Endodermal cell (in vitro differentiated cells): ENCODE measurements around the gene CRELD2. TPM values are rescaled to one million over a fixed set of nuclear protein-coding genes. Genes with fewer than 3 reads are reported as not detected.

Source experiments
- DNase-seq: peaks from one replicate; pipeline ENCODE4 v3.0.0-alpha.2; 2017
- H3K27ac ChIP-seq: 2 replicates; pipeline ENCODE4 v1.5.1; 2013; ENCODE audit warnings: mild to moderate bottlenecking, low read depth, low read length, moderate library complexity
- H3K27me3 ChIP-seq: 2 replicates; pipeline ENCODE4 v1.6.1; 2013; ENCODE audit warnings: mild to moderate bottlenecking, low read length, moderate library complexity; ENCODE audit not compliant: insufficient read depth, control insufficient read depth, poor library complexity, severe bottlenecking
- H3K36me3 ChIP-seq: 2 replicates; pipeline ENCODE4 v1.7.0; 2013; ENCODE audit warnings: mild to moderate bottlenecking, low read length, moderate library complexity; ENCODE audit not compliant: control insufficient read depth, insufficient read depth
- H3K4me1 ChIP-seq: one replicate; pipeline ENCODE4 v1.7.0; 2013; ENCODE audit warnings: low read length; ENCODE audit not compliant: control insufficient read depth, insufficient read depth
- H3K4me3 ChIP-seq: 2 replicates; pipeline ENCODE4 v1.5.1; 2013; ENCODE audit warnings: mild to moderate bottlenecking, low read length, moderate library complexity
- H3K9ac ChIP-seq: 2 replicates; pipeline ENCODE4 v1.6.1; 2013; ENCODE audit warnings: mild to moderate bottlenecking, low read length, moderate library complexity; ENCODE audit not compliant: poor library complexity, severe bottlenecking; ENCODE audit errors: extremely low read depth
- H3K9me3 ChIP-seq: 2 replicates; pipeline ENCODE4 v1.6.1; 2013; ENCODE audit warnings: mild to moderate bottlenecking, low read length, moderate library complexity; ENCODE audit not compliant: control insufficient read depth
- H3K27ac Mint-ChIP-seq: 2 replicates; pipeline ENCODE4 v1.8.0; 2020; ENCODE audit warnings: mixed read lengths
- H3K27me3 Mint-ChIP-seq: 2 replicates; pipeline ENCODE4 v1.8.0; 2021; ENCODE audit warnings: mild to moderate bottlenecking, mixed read lengths; ENCODE audit not compliant: insufficient read depth
- H3K36me3 Mint-ChIP-seq: 2 replicates; pipeline ENCODE4 v1.8.0; 2020; ENCODE audit warnings: low read depth, mixed read lengths
- H3K4me1 Mint-ChIP-seq: 2 replicates; pipeline ENCODE4 v1.8.0; 2020; ENCODE audit warnings: mixed read lengths
- H3K4me3 Mint-ChIP-seq: 2 replicates; pipeline ENCODE4 v1.8.0; 2020; ENCODE audit warnings: mild to moderate bottlenecking, moderate library complexity, mixed read lengths
- H3K9me3 Mint-ChIP-seq: 2 replicates; pipeline ENCODE4 v1.8.0; 2020; ENCODE audit warnings: mild to moderate bottlenecking, mixed read lengths
- WGBS, 2 experiments: methylation state at CpG; one replicate each; pipeline versions ENCODE4 v1.1.5 to v1.1.7; 2013; ENCODE audit warnings: missing lambda C conversion rate in 2 of 2, mixed read lengths in 1 of 2; ENCODE audit not compliant: insufficient coverage in 1 of 2, insufficient read length in 1 of 2; 5-methylcytosine and 5-hydroxymethylcytosine counted together
- long read RNA-seq, 4 experiments: library from polyadenylated mRNA in 2 of 4; library from RNA in 1 of 4; library from capped mRNA in 1 of 4; stranded (forward) in 3 of 4; unstranded in 1 of 4; transcript quantifications; one replicate each; pipeline ENCODE4 v2.0.0, GENCODE V29; 2020 to 2021; ENCODE audit warnings: inconsistent platforms in 1 of 4
- polyA plus RNA-seq, 2 experiments: library from polyadenylated mRNA; stranded (reverse); fragments of 50-300 nt; gene quantifications; one replicate each; pipeline ENCODE4 v1.2.3, GENCODE V29; 2013
- total RNA-seq, 2 donors: library from RNA; stranded (reverse); fragmentation: NEBNext Ultra II Directional in 1 of 2; extraction: Animal tissue kit (Norgen Biotek cat#: 25700) in 1 of 2; gene quantifications; 2 replicates in 1 of 2; 3 replicates in 1 of 2; pipeline ENCODE4 v1.2.1, GENCODE V29; 2021
- TF ChIP-seq, protein P1 (sequence below): fragments of 200-600 bp; sonication (generic); conservative IDR thresholded peaks from 2 replicates; pipeline ENCODE4 v1.5.0; 2021; ENCODE audit warnings: antibody characterized with exemption, mild to moderate bottlenecking

The CRELD2 gene, protein sequence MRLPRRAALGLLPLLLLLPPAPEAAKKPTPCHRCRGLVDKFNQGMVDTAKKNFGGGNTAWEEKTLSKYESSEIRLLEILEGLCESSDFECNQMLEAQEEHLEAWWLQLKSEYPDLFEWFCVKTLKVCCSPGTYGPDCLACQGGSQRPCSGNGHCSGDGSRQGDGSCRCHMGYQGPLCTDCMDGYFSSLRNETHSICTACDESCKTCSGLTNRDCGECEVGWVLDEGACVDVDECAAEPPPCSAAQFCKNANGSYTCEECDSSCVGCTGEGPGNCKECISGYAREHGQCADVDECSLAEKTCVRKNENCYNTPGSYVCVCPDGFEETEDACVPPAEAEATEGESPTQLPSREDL
- 10 to 100 TPM; 39.8 to 62.9 TPM for total RNA-seq
- polyA plus RNA-seq (2013, experiment 1 of 2) = 27.1 TPM
- 27.4 TPM for polyA plus RNA-seq (2013, experiment 2 of 2)
- long read RNA-seq, experiment 1, transcript CRELD2-201 (10 exons, 1,357 nt) = major isoform, 8 of 19 reads
- long read RNA-seq, experiment 1, partial matches to known transcripts = 6 of 19 reads
- long read RNA-seq, experiment 1, other reads (novel, unspliced or antisense) = 4 of 19 reads
- long read RNA-seq, experiment 2, transcript CRELD2-201 (10 exons, 1,357 nt) = major isoform, 88 of 134 reads
- long read RNA-seq, experiment 2, transcript CRELD2-203 (11 exons, 1,577 nt) = minor isoform, 6 of 134 reads
- long read RNA-seq, experiment 2, partial matches to known transcripts = 18 of 134 reads
- long read RNA-seq, experiment 2, other reads (novel, unspliced or antisense) = 21 of 134 reads
- long read RNA-seq, experiment 3, transcript CRELD2-203 (11 exons, 1,577 nt) = minor isoform, 13 of 447 reads
- long read RNA-seq, experiment 3, transcript CRELD2-201 (10 exons, 1,357 nt) = major isoform, 342 of 447 reads
- long read RNA-seq, experiment 3, partial matches to known transcripts = 29 of 447 reads
- long read RNA-seq, experiment 3, other reads (novel, unspliced or antisense) = 56 of 447 reads
- long read RNA-seq, experiment 4, partial matches to known transcripts = 20 of 20 reads
- long read RNA-seq, experiment 4, other reads (novel, unspliced or antisense) = 0 of 20 reads

DNA sequence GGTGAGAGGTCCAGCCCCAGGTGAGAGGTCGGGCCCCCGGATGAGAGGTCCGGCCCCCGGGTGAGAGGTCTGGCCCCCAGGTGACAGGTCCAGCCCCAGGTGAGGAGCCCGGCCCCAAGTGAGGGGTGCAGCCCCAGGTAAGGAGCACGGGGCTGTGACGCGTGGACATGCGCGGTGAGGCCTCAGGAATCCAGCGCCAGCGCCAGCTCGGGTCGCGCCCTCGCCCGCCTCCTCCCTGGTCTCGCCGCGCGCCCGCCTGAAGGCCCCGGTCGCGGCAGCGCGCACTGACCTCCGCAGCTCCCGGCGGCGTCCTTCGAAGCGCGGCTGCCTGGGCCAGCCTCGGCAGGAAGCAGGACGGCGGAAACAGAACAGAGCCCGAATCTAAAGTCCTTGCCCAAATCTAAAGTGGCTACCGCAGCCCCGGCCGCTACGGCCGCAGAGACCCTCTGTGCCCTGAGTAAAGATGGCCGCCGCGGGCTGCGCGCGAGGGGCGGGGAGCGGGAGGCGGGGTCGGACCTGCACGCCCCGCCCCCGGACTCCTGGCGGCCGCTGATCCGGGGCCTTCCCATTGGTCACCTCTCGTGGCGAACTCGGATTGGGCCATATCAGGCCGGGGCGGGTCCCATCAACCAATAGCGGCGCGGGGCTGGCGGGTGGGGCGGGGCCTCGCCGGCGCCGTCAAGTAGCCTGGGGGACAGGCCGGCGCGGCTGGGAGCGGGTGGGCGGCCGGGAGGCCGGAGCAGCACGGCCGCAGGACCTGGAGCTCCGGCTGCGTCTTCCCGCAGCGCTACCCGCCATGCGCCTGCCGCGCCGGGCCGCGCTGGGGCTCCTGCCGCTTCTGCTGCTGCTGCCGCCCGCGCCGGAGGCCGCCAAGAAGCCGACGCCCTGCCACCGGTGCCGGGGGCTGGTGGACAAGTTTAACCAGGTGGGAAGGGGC, at the start of gene CRELD2, which contains the start of gene ALG12:
Gene CRELD2 (plus strand): TSS at position 661 of the 937 bp plus-strand sequence. CDS start 136 bp downstream, at position 797.
Gene ALG12 (minus strand): TSS at position 465 of the 937 bp plus-strand sequence. CDS start 4,673 bp downstream, outside the sequence.
- Histone ChIP-seq H3K9ac (peak within 1 kb of the TSS; percentile 85), H3K36me3 (peaks cover 25% of the 10 kb centered on the region), H3K27ac (peak within 1 kb of the TSS; percentile 93), H3K4me1 (no peaks in the 10 kb centered on the region), H3K9me3 (no peaks in the 10 kb centered on the region), H3K27me3 (no peaks in the 10 kb centered on the region), H3K4me3 (peak within 1 kb of the TSS; percentile 86)
- peaks cover 20% of the 10 kb centered on the region for H3K36me3 Mint-ChIP-seq
- peak within 1 kb of the TSS; percentile 71 for H3K4me3 Mint-ChIP-seq
- H3K4me1 Mint-ChIP-seq = peaks cover 11% of the 10 kb centered on the region
- 0% methylated on average over 40 to 103 of the region's 103 CpGs for WGBS, 2 experiments
- TF ChIP-seq, protein P1, sequence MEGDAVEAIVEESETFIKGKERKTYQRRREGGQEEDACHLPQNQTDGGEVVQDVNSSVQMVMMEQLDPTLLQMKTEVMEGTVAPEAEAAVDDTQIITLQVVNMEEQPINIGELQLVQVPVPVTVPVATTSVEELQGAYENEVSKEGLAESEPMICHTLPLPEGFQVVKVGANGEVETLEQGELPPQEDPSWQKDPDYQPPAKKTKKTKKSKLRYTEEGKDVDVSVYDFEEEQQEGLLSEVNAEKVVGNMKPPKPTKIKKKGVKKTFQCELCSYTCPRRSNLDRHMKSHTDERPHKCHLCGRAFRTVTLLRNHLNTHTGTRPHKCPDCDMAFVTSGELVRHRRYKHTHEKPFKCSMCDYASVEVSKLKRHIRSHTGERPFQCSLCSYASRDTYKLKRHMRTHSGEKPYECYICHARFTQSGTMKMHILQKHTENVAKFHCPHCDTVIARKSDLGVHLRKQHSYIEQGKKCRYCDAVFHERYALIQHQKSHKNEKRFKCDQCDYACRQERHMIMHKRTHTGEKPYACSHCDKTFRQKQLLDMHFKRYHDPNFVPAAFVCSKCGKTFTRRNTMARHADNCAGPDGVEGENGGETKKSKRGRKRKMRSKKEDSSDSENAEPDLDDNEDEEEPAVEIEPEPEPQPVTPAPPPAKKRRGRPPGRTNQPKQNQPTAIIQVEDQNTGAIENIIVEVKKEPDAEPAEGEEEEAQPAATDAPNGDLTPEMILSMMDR = no peak
- no peaks in the 10 kb centered on the region for H3K27me3 Mint-ChIP-seq
- H3K9me3 Mint-ChIP-seq = no peaks in the 10 kb centered on the region
- peak within 1 kb of the TSS; percentile 82 for H3K27ac Mint-ChIP-seq
- DNase-seq = peak; percentile 99

DNA sequence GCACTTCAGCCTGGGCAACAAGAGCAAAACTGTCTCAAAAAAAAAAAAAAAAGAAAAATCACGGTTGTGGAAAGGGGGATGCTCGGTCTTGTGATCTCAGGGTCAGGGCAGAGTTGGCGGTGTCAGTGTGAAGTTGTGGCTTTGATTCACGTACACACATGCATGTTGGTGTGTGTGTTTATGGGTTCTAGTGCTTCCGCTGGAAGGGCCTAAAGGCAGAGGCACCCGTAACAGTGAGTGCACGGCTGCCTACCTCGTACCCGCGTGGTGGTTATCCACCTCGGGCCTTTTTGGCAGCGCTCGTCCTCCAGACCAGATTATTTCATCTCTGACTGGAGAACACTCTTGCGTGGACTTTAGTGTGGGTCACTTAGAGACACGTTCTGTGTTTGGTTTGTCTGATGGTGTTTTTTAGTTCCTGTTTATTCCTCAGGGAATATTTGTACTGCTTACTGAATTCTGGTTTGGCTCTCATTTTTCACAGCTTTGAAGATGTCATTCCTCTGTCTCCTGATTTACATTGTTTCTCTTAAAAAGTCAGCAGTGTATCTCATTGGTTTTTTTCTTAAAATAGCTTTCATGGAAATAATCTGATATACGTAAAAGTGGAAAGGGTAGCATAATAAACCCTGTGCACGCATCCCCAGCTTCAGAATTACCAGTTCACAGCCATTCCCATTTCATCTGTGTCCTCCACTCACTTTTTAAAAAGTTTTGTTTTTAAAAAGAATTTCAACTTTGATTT, 49.2 kb upstream of the CRELD2 start:
- H3K36me3 Mint-ChIP-seq = peaks cover 65% of the 10 kb centered on the region
- TF ChIP-seq, protein P1 = no peak

More for the DNA sequence above, 49.2 kb upstream of the CRELD2 start:
- H3K4me3 Mint-ChIP-seq = no peak overlapping the region
- H3K9ac ChIP-seq = no peak overlapping the region
- no peaks in the 10 kb centered on the region for H3K27me3 Mint-ChIP-seq
- WGBS, 2 experiments = 90 to 95% methylated on average over 15 to 17 of the region's 17 CpGs
- H3K27ac ChIP-seq = no peak overlapping the region
- DNase-seq = no peak
- no peaks in the 10 kb centered on the region for H3K4me1 Mint-ChIP-seq
- H3K9me3 ChIP-seq = peaks cover 42% of the 10 kb centered on the region
- peak overlapping the region; percentile 22 for H3K4me3 ChIP-seq
- H3K27me3 ChIP-seq = no peaks in the 10 kb centered on the region
- no peaks in the 10 kb centered on the region for H3K4me1 ChIP-seq
- no peak overlapping the region for H3K27ac Mint-ChIP-seq
- peaks cover 53% of the 10 kb centered on the region for H3K9me3 Mint-ChIP-seq
- H3K36me3 ChIP-seq = peaks cover 24% of the 10 kb centered on the region
